CD4-positive, alpha-beta T cell treated with Interleukin-6 at 100 ng/mL for 8 hours (primary cell): ENCODE measurements around the gene PRKCB.

ENCODE experiments used
- DNase-seq: peaks from one replicate; pipeline ENCODE4 v3.0.0-alpha.2; 2020; ENCODE audit warnings: mixed read lengths, low spot score

Gene PRKCB

DNA sequence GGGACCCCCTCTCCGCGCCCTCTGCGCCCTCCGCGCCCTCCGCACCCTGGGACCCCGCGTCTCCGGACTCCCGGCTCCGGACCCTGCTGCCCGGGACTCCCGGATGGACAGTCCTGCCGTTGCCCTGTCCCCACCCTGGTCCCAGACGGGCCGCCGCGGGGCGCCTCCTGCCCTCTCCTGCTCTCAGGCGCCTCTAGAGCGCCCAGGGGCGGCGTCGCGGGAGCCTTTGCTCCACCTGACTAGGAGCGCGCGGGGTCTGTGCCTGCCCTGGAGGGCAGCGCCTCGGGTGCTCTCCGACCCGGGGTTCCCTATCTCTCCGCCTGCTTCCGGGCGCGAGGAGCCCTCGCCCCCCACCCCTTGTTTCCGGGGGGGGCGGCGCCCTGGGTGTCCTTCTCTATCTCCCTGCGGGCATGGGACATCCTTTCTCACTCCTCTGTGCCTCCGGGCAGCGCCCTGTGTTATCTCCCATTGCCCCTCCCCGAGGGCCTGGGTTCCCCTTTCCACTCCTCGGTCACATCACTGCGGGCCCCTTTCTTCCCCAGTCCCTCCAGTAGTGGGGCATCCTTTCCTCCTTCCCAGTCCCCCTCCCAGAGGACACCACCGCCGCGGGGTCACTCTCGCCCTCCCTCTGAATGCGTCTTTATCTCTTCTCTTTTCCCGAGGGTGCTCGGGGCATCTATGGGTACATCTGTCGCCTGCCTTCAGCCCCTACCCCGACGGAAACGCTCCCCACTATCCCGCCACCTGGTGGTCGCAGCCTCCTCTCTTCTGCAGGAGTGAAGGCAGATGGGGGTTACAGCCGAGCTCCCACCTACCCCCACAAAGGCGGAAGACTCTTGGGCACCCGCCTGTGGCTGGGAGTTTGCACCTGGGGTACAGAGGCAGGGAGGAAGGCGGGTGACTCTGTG is 875 bp downstream of the PRKCB start:
- DNase-seq = peak; percentile 44

DNA sequence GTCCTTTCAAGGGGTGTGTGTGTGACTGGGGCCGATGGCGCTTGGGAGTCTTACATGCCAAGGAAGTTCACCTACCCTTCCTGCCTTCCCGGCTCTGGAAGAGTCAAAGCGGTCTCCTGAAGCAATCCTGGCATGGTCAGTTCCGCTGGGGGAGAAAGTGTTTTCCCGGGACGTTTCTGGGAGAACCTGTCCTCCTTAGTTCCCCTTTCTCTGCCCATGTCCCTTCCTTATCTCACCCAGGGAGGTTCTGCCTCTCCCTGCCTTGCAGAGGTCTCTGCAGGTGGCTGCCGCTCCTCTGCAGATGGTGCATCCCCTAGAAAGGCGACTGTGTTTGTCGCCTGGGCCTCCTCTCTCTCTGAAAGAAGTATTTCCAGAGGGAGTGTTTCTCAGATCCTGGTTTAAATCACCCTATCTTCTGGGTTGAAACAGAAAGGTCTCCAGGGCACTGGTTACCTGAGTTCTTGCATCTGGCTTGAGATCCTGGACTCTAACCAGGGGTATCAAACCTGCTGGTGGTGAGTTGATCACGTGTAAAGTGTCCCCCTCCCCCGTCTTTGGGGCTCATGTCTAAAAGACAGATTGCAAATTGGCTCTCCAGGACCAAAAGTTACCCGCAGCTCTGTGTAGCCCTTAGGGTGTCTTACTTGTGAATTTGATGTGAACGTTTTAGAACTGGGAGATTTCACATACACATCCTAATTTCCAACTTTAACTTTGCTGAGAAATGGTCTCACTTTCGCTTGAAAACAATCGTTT is 1.9 kb downstream of the PRKCB start:
- no peak for DNase-seq

DNA sequence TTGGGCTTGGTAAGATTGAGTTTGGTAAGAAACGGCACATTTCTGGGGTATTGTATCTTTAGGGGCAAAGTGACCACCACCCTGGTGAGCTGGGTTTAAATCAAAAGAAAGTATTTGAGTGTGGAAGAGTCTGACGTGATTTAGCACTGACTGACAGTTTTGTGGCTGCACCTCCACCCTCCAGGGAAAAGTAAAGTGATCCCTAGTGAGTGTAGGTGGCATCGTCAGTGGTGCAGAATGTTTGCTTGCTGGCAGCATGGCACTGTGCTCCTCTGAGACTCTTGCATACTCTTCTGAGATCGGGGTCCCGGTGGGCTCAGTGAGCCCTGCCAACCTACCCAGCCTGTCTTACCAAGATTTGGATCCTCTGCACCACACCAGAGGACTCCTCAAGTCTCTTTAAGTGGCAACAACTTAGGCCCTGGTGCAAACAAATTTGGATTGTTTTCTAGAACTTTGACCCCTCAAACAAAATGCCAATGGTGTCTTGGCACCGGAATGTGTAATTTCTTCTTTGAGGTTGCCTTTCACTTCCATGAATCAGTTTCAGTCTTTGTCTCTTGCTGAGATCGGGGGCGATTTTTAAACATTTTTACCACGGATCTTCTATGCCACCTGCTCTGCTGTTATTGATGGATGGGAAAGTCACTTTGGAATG is 2.8 kb downstream of the PRKCB start:
- no peak for DNase-seq

DNA sequence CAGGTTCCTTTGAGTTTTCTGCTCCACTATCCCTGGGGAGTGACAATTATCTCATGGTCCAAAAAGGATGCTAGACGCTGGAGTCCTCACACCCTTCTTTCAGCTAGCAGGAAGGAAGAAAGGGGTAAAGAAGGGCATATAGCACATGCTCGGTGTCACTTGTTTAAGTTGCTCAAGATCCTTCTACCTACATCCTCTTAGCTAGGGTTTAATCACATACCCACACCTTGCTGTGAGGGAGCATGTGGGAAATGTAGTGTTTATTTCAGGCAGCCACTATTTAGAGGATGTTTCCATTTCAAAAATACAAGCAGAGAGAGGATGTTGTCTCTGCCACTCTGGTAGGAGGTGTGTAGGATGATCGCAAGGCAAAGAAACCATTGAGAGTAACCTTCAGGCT is 4.5 kb downstream of the PRKCB start:
- no peak for DNase-seq

DNA sequence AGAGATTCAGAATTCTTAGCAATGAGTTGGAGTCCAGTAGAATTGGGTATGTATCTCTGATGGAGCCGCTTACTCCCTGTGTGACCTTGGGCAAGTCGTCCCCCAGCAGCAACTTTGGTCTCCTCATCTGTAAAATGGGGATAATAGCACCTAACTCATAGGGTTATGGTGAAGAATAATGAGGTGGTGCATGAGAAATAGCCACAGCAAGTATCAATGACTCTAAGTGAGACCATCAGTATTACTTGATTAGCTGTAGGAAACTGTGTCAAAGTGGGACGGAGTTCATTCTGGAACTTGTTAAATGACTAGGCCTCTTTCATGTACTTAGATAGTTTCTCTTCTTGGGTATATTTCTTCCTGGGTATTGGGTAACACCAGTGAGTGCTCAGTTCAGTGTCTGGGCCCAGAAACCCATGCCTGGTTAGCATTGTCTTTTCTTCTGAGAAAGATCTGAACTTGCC is 6.4 kb downstream of the PRKCB start:
- DNase-seq = no peak

DNA sequence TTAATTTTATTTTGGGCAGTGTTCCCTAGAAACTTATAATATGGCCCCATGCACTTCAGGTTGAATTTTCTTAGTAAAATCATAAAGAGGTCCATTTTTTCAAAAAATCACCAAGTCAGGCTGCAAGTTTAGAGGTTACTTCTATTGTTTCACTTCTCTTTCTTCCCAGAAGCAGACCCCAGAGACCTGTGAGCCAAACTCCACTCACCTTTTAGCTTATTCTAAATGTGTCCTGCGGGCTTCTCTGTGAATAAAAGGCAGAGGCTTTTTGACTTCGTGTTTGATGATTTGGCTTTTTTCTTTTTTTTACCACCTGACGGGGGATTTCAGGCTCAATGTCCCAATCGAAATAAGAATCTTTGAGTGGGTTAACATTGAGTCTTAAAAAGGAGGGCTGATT is 7.4 kb downstream of the PRKCB start:
- DNase-seq = no peak

DNA sequence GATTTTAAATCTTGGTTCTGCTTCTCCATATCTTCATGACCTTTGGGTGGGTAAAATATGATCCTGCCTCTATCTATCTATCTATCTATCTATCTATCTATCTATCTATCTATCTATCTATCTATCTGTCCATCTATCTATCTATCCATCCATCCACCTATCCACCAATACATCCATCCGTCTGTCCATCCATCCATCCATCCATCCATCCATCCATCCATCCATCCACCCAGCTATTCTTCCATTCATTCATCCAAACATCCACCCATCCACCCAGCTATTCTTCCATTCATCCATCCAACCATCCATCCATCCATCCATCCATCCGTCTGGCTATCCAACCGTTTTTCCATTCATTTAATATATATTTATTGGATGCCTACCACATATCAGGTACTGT is 11.5 kb downstream of the PRKCB start:
- DNase-seq = no peak

DNA sequence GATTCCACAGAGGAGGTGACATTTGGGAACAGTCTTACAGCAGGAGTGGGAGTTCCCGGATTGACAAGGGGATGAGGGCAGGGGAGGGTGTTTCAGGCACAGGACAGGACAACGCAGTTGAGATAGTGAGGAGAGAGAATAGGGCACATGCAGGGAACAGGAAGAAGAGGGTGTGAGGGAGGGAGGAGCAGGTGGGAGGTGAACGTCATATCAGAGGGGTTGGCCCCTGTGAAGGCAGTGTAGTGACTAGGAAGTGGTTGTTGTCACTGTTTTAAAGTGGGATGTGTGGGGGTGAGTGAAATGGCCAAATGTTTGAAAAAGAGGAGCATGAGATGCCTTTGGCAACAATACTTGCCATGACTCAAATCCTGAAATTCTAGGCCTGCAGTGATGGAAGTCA is 12.2 kb downstream of the PRKCB start:
- DNase-seq = peak; percentile 59

DNA sequence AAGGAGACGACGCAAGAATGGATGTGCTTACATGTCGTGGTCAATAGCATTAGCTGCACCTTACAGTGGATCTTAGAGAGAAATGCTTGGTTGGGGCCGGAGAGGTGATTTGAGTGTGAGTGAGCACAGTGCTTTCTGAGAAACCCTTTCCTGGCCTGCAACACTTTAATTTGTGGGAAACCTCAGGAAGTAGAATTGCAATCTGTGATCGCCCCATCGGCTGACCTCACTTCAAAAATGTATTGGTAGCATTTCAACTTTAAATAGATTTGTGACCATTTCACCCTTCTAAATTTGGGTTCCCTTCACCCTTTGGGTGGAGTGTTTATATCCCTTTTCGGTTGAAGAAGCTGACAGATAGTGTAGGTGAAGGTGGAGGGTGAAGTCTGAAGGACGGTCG is 13.2 kb downstream of the PRKCB start:
- no peak for DNase-seq

DNA sequence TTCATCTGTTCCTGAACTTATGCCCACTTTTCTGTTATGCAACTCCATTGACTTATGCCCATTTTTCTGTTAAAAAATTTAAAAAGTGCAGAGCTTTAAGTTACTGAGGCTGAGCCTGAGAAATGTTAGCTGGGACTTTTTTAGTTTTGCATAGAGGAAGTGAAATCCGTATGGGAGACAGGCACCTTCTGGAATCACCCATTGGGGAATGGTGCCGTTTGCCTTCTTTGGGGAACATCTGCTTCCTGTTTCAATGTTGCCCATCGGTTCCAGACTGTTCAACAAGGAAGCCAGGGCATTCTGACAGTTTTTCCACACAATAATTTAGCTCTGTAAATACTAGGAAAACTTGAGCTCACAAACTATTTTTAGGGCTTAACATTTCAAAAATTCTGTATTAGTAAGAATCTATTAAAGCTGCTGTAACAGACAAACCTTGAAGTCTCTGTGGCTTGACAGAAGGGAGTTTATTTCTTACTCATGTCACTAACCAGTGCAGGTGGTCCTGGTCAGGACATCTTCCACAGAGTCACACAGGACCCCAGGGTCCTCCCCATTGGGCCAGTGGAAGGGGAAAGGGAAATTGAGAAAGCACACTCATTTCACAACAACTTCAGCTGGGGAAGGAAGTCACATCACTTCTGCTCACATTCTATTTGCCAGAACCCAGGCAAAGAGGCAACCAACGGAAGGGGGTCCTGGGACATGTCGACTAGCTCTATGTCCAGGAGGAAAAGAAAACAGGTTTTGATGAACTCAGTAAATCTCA is 17.2 kb downstream of the PRKCB start:
- no peak for DNase-seq

DNA sequence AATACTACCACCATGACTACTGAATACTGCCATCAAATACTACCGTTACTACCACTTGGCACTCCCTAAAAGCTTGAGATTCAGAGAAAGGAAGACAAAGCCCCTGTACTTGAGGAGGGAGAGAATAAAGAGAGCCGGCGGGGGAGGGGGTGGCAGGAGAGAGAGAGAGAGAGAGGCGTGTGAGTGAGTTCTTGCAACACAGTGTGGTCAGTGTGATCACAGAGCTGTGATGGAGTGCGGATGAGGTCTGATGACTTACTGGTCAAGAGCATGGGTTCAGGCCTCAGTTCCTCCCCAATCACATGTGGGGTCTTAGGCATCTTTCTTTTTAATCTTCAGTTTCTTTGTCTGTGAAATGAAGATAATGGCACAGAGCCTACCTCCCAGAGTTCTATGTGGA is 19.2 kb downstream of the PRKCB start:
- no peak for DNase-seq

DNA sequence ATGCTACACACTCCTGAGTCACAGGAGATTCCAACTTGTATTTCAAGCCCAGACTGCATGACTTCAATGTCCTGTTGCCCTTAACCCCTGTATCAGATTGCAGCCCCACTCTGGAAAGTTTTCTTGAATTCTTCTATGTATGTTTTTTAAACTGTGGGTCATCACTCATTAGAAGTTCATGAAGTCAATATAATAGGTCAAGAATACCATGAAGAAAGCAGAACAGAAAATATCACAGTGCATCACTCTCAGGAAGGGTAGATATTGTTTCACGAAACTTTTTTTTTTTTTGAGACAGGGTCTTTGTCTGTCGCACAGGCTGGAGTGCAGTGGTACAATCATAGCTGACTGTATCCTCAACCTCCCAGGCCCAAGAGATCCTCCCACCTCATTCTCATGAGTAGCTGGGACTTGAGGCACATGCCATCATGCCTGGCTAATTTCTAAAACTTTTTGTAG is 20.5 kb downstream of the PRKCB start:
- DNase-seq = no peak

DNA sequence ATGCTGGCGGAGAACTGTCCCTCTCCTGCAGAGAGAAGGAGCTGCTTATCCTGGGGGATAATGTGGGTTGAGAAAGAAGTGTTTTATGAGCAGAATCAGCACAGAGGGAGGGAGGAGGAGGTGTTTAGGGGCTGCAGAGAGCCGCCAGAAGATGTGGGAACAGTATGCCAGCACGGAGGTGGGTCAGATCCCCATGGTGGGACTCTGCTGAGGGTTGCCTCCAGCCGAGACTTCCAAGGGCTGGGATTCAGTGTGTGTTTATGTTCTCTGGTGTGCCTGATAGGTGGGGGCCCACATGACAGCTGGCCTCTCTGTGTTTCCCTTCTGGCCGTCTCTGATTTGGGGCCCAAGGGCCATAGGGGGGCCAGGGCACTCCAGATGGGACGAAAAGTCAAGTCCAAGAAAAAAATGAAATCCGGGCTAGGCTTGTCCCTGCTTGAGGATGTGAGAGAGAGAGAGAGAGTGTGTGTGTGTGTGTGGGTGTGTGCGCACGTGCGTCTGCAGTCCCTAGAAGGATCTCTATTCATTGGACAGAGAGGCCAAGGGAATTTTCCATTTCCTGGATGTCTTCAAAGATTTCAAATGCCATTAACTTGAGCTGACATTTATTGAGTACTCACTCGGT is 21.6 kb downstream of the PRKCB start:
- DNase-seq = no peak

DNA sequence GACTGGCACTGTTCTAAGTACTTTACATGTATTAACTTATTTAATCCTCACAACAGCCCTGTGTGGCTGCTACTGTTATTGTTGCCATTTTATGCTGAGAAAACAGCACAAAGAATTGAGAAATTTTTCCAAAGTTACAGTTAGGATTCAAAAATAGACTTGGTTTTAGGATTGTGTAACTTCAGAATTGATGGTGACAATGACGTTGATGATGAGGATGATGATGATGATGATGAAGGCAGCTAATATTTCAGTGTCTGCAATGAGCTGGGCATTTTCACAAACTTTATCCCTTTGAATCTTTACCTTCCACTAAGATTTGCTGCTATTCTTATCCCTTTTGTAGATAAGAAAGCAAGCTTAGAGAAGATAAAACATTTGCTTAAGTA is 22.1 kb downstream of the PRKCB start:
- DNase-seq = no peak

DNA sequence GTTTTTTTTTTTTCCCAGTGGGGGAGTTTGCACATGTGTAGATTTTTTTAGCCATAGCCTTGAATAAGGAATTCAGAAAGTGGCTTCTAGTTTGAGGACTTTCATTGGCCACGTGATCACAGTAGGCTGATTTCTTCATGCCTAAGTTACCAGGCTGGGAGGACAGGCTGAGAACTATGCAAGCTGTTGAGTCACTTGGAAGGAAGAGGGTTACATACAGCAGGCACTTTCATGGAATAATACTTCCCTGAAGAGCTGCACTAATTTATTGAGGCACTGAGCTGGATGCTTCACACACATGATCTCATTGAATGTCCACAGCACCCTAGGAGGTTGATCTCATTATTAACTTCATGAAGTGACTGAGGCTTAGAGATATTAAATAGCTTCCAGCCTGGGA is 22.8 kb downstream of the PRKCB start:
- DNase-seq = no peak

DNA sequence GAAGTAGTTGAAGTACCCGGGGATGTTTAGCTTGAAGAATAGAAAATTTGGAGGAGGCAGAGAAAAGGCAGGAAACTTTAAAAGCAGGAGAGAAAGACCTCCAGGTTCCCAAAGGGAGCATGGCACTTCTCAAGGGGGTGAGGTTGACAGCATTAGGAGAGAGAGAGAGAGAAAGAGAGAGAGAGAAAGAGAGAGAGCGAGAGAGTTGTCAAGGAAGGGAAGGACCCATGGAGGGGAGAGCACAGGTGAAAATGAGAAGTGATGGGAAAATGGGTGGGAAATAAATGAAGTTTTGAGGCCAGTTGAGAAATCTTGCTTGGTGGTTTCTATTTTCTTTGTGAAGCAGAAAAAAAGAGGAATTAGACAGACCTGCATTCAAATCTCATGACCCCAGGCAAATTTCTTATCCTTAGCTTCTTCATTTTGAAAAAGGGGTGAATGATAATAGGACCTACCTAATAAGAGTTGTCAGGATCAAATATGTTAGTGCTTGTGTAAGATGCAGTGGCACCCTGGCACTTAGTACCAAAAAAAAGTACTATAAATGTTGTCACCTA is 24.0 kb downstream of the PRKCB start:
- no peak for DNase-seq

DNA sequence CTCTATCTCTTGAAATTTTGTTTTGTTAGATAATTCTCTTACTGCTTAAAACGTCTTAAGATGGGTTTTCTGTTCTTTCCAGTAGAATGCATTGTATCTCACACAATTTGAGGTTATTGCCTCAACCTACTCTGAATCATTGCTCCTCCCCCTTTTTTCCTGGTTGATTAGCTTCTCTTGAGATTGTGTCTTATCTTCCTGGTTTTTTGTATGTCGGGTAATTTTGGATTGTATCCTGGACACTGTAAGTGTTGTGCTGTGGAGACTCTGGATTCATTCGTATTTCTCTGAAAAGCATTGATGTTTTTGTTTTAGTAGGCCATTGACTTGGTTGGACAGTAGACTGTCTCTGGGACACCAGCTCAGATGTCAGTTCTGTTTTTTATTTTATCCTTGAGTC is 26.1 kb downstream of the PRKCB start:
- DNase-seq = no peak

DNA sequence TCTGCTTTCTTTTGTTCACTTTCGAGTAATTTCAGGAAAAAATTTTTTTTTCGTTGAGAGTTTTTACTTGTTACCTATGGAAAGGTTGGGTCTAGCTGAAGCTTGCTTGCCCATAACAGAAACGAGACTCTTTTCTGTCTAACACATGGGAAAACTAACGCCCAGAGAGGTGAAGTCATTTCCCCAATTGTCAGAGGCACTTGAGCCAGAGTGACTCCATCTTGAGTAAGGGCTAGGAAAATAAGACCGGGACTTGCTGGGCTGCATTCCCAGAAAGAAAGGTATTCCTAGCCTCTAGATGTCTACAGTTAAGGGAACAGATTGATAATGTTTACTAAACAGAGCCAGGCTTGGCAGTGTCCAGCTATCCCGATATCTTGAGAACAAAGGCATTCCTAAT is 26.8 kb downstream of the PRKCB start:
- DNase-seq = no peak

DNA sequence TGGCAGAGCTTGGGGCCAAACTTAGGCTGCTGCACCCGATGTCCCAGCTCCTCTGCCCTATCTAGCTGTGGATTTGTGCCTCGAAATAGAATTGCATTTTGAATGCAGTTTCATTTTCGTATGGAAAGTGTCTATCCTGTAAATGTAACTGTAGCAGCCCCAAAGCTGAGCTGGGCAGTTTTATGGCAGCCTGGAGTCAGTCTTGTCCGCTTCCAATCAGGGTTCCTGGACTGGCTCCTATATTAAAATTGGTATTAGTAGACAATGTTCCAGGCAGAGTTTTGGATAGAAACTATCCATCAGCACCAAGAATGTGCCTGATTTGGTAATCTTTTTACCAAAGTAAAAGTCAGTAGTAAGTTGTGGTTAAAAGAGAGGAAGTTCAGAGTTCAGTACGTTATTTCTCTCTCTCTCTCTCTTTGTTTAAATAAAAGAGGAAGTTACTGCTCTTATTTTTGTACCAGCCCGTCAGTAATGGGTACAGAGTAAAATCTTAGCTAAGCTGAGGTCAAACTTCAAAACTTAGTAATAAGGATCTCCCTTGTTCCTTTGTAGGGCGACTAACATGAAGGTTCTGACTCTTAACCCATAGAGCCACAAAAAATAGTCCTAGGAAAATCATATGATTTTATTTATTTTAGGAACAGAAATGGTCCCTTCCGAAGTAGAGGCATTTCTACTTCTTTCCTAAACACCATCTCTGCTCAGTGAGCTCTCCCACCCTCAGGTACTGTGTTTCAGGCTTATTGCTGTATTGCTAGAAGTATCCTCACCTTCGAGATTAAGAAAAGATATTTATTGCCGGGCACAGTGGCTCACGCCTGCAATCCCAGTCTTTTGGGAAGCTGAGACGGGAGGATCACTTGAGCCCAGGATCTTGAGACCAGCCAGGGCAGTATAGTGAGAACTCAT is 28.0 kb downstream of the PRKCB start:
- DNase-seq = peak; percentile 25

DNA sequence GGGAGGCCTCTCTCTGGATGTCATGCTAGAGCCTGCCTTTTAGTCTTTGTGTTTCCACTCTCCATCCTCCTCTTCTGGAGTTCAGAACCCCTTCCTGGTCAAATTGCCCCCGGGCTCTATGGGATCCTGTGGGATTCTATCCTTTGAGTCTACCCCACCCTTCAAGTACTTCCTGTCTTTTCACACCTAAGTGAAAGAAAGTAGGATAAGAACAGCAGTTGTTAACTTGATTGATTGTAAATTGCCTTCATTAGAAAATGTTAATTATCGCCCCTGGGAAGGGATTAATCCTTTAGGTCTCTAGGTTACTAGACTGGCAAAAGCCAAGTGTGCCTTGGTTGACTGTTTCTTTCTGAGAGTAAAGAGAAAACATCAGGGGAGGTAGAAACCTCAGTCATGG is 30.1 kb downstream of the PRKCB start:
- DNase-seq = no peak
